A549 (cell line): Measurements from ENCODE around the gene MRAP2. TPM values are rescaled to one million over a fixed set of nuclear protein-coding genes. Genes with fewer than 3 reads are reported as not detected.

Experiments used
- ATAC-seq, 2 experiments: fragments of 200-7000 bp in 1 of 2; fragments of >200 bp in 1 of 2; cut with Nextera tagmentation in 1 of 2; cut with Tn5 transposase in 1 of 2; 3 replicates each; pipeline versions ENCODE4 v1.8.0 to v1.9.1; 2018 to 2020; ENCODE audit warnings: mild to moderate bottlenecking in 1 of 2, moderate library complexity in 1 of 2
- CTCF ChIA-PET: fragments of 300-600 bp; sonication (Branson Sonifier 250); formaldehyde crosslinking; extraction: SDS; loops from one replicate; lab custom pipeline; 2021; ENCODE audit warnings: antibody characterized with exemption, inconsistent platforms; lab: Yijun Ruan, JAX
- POLR2A ChIA-PET: fragments of 350-600 bp; formaldehyde crosslinking; extraction: SDS; loops from one replicate; lab custom pipeline; 2021; ENCODE audit warnings: antibody characterized with exemption, inconsistent platforms; lab: Yijun Ruan, JAX
- DNase-seq, 2 experiments: peaks; one replicate each; pipeline versions ENCODE4 v3.0.0 to v3.0.0-alpha.2; 2011 to 2016; ENCODE audit warnings: low read depth in 1 of 2, low spot score in 1 of 2
- FAIRE-seq: peaks from 2 replicates; lab custom pipeline; 2011; peaks lifted over from hg19 to GRCh38; lab: Jason Lieb, UNC
- H3K27ac ChIP-seq, 2 experiments: fragments of >200 bp; sonication (Bioruptor Twin); formaldehyde crosslinking; 3 replicates each; pipeline ENCODE4 v1.5.1; 2016 to 2017
- H3K4me1 ChIP-seq: fragments of >200 bp; sonication (Bioruptor Twin); formaldehyde crosslinking; 3 replicates; pipeline ENCODE4 v1.6.1; 2016
- H3K4me2 ChIP-seq: fragments of >200 bp; sonication (Bioruptor Twin); formaldehyde crosslinking; 3 replicates; pipeline ENCODE4 v1.6.1; 2016
- H3K4me3 ChIP-seq: fragments of >200 bp; sonication (Bioruptor Twin); formaldehyde crosslinking; 3 replicates; pipeline ENCODE4 v1.5.1; 2016
- H3K9me3 ChIP-seq: fragments of >200 bp; sonication (Bioruptor Twin); formaldehyde crosslinking; 3 replicates; pipeline ENCODE4 v1.6.1; 2016
- EHF ChIP-seq: fragments of 250-450 bp; sonication (Bioruptor Pico); IDR thresholded peaks from 2 replicates; pipeline ENCODE4 v1.5.0; 2020; ENCODE audit warnings: mild to moderate bottlenecking
- FOXS1 ChIP-seq: fragments of 250-450 bp; sonication (Bioruptor Pico); IDR thresholded peaks from 2 replicates; pipeline ENCODE4 v1.5.0; 2020; ENCODE audit warnings: mild to moderate bottlenecking, moderate library complexity
- GATA3 ChIP-seq: IDR thresholded peaks from 2 replicates; pipeline ENCODE4 v1.6.1; 2012; ENCODE audit warnings: borderline replicate concordance
- HDAC2 ChIP-seq: fragments of 200-600 bp; sonication (generic); IDR thresholded peaks from 2 replicates; pipeline ENCODE4 v1.6.1; 2016
- KDM1A ChIP-seq: fragments of 200-600 bp; sonication (generic); IDR thresholded peaks from 2 replicates; pipeline ENCODE4 v1.6.1; 2016; ENCODE audit warnings: low read depth, mild to moderate bottlenecking
- KDM5A ChIP-seq: fragments of 200-600 bp; sonication (generic); IDR thresholded peaks from 2 replicates; pipeline ENCODE4 v1.6.1; 2016; ENCODE audit warnings: antibody characterized with exemption, mild to moderate bottlenecking
- MAFK ChIP-seq: fragments of 450-650 bp; IDR thresholded peaks from 2 replicates; pipeline ENCODE4 v1.6.1; 2014; ENCODE audit not compliant: partially characterized antibody
- NPAS2 ChIP-seq: fragments of 250-450 bp; sonication (Bioruptor Pico); IDR thresholded peaks from 2 replicates; pipeline ENCODE4 v1.8.0; 2022; ENCODE audit warnings: mild to moderate bottlenecking, moderate library complexity, borderline replicate concordance
- POLR2A ChIP-seq: IDR thresholded peaks from 2 replicates; pipeline ENCODE4 v1.6.1; 2012; ENCODE audit warnings: mild to moderate bottlenecking, low read length
- POLR2AphosphoS2 ChIP-seq: conservative IDR thresholded peaks from 2 replicates; pipeline ENCODE4 v1.6.1; 2012; ENCODE audit warnings: low read length, improper control_type of control experiment, inconsistent platforms
- RAD21 ChIP-seq, 2 experiments: fragments of >200 bp in 1 of 2; sonication (Bioruptor Twin) in 1 of 2; formaldehyde crosslinking in 1 of 2; IDR thresholded peaks in 1 of 2; conservative IDR thresholded peaks in 1 of 2; 2 replicates in 1 of 2; 3 replicates in 1 of 2; pipeline ENCODE4 v1.6.1; 2012 to 2018; ENCODE audit warnings: inconsistent platforms in 1 of 2
- RARB ChIP-seq: fragments of 250-450 bp; sonication (Bioruptor Pico); IDR thresholded peaks from 2 replicates; pipeline ENCODE4 v1.8.0; 2021; ENCODE audit warnings: mild to moderate bottlenecking, moderate library complexity
- RFX5 ChIP-seq: fragments of 450-650 bp; IDR thresholded peaks from 2 replicates; pipeline ENCODE4 v1.7.1; 2014; ENCODE audit warnings: antibody characterized with exemption, mild to moderate bottlenecking, moderate library complexity
- WGBS: methylation state at CpG from one replicate; pipeline ENCODE4 v1.1.6; 2017; ENCODE audit errors: missing lambda C conversion rate; 5-methylcytosine and 5-hydroxymethylcytosine counted together
- polyA plus RNA-seq, 4 experiments: library from polyadenylated mRNA; depleted of rRNA in 3 of 4; stranded (reverse); fragments of >200 nt; fragmentation: RNase III in 1 of 4; extraction: RNeasy Plus Mini Kit Qiagen cat#74134 plus additional on column Dnase treatment in 1 of 4; gene quantifications; 2 replicates in 3 of 4; 3 replicates in 1 of 4; pipeline ENCODE4 v1.2.3, GENCODE V29; 2011 to 2017
- TF ChIP-seq, protein P1 (sequence below): fragments of >200 bp; sonication (Bioruptor Twin); formaldehyde crosslinking; IDR thresholded peaks from 3 replicates; pipeline ENCODE4 v1.5.1; 2016
- TF ChIP-seq, protein P2 (sequence below): fragments of 250-450 bp; sonication (Bioruptor Pico); IDR thresholded peaks from 2 replicates; pipeline ENCODE4 v1.5.0; 2020; ENCODE audit warnings: low read depth, mild to moderate bottlenecking, moderate library complexity
- TF ChIP-seq, protein P3 (sequence below): fragments of 200-600 bp; sonication (generic); IDR thresholded peaks from 2 replicates; pipeline ENCODE4 v1.6.1; 2016; ENCODE audit warnings: antibody characterized with exemption, mild to moderate bottlenecking, moderate library complexity
- TF ChIP-seq, protein P4 (sequence below): IDR thresholded peaks from 2 replicates; pipeline ENCODE4 v1.6.1; 2012; ENCODE audit warnings: low read depth, borderline replicate concordance
- TF ChIP-seq, protein P5 (sequence below): fragments of >200 bp; sonication (Bioruptor Twin); formaldehyde crosslinking; IDR thresholded peaks from 2 replicates; pipeline ENCODE4 v1.6.1; 2016

Gene MRAP2
- polyA plus RNA-seq, 2 of the 4 experiments (the other 2 are of a cell fraction): 0.75 to 2.2 TPM

DNA sequence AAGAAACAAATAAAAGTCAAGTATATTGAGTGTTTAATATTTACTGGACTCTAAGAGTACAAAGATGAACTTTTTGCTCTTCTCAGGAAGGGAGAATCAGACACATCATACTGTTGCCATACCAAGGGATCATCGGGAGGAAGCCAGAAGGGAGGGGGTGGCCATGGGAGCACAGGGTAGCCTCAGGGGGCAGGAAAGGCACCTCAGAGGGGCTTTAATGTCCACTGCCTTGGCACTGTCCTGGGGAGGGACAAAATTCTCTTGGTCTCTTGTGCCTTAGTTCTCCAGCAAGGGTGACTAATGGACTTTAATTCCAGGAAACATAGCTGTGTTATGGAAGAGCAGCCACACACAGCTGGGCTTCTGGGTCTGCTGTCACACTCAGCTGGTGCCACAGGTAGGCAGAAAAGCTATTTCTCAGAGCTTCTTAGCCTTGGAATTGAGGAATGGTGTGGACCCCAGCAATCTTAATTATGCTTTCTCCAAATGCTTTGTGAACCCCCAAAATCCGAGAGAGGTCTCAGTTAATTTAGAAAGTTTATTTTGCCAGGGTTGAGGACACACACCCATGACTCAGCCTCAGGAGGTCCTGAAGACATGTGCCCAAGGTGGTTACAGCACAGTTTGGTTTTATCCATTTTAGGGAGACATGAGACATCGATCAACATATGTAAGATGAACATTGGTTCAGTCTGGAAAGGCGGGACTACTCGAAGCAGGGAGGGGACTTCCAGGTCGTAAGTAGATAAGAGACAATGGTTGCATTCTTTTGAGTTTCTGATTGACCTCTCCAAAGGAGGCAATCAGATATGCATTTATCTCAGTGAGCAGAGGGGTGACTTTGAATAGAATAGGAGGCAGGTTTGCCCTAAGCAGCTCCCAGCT is 53.2 kb downstream of the MRAP2 start:
- no peak for DNase-seq
- ATAC-seq: no peak
- 46% methylated on average over 6 of the region's 6 CpGs for WGBS
- TF ChIP-seq, protein P1, sequence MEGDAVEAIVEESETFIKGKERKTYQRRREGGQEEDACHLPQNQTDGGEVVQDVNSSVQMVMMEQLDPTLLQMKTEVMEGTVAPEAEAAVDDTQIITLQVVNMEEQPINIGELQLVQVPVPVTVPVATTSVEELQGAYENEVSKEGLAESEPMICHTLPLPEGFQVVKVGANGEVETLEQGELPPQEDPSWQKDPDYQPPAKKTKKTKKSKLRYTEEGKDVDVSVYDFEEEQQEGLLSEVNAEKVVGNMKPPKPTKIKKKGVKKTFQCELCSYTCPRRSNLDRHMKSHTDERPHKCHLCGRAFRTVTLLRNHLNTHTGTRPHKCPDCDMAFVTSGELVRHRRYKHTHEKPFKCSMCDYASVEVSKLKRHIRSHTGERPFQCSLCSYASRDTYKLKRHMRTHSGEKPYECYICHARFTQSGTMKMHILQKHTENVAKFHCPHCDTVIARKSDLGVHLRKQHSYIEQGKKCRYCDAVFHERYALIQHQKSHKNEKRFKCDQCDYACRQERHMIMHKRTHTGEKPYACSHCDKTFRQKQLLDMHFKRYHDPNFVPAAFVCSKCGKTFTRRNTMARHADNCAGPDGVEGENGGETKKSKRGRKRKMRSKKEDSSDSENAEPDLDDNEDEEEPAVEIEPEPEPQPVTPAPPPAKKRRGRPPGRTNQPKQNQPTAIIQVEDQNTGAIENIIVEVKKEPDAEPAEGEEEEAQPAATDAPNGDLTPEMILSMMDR: no peak
- no peak for TF ChIP-seq RFX5
- no peak for TF ChIP-seq KDM5A
- Histone ChIP-seq H3K9me3 (no peaks in the 10 kb centered on the region), H3K27ac (no peak overlapping the region), H3K4me1 (no peaks in the 10 kb centered on the region), H3K4me2 (no peak overlapping the region), H3K4me3 (no peak overlapping the region)
- POLR2A ChIA-PET: no interaction called here
- FAIRE-seq: no peak
- CTCF ChIA-PET: no interaction called here

DNA sequence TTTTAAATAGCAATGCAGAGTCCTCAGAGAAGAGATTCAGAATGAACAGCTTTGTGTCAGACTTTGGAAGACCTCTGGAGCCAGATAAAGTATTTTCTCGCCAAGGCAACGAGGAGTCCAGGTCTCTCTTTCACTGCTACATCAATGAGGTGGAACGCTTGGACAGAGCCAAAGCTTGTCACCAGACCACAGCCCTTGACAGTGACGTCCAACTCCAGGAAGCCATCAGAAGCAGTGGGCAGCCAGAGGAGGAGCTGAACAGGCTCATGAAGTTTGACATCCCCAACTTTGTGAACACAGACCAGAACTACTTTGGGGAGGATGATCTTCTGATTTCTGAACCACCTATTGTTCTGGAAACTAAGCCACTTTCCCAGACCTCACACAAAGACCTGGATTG is 55.5 kb downstream of the MRAP2 start:
- ChIA-PET POLR2A (no interaction called here), CTCF (interaction anchor here (0.6 kb wide), 1 partner anchor 202 kb away, joined by 3 read pairs; no protein-coding TSS in a partner anchor)
- 23% methylated on average over 3 of the region's 4 CpGs for WGBS
- no peak overlapping the region for H3K4me3 ChIP-seq
- no peak for TF ChIP-seq MAFK
- TF ChIP-seq RARB (CRISPR knock-in tag): no peak
- TF ChIP-seq KDM5A: no peak
- no peak for TF ChIP-seq POLR2A
- no peak for TF ChIP-seq GATA3
- TF ChIP-seq HDAC2: no peak
- TF ChIP-seq POLR2AphosphoS2: no peak
- TF ChIP-seq, protein P2, sequence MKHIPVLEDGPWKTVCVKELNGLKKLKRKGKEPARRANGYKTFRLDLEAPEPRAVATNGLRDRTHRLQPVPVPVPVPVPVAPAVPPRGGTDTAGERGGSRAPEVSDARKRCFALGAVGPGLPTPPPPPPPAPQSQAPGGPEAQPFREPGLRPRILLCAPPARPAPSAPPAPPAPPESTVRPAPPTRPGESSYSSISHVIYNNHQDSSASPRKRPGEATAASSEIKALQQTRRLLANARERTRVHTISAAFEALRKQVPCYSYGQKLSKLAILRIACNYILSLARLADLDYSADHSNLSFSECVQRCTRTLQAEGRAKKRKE (CRISPR knock-in tag): no peak
- TF ChIP-seq, protein P3, sequence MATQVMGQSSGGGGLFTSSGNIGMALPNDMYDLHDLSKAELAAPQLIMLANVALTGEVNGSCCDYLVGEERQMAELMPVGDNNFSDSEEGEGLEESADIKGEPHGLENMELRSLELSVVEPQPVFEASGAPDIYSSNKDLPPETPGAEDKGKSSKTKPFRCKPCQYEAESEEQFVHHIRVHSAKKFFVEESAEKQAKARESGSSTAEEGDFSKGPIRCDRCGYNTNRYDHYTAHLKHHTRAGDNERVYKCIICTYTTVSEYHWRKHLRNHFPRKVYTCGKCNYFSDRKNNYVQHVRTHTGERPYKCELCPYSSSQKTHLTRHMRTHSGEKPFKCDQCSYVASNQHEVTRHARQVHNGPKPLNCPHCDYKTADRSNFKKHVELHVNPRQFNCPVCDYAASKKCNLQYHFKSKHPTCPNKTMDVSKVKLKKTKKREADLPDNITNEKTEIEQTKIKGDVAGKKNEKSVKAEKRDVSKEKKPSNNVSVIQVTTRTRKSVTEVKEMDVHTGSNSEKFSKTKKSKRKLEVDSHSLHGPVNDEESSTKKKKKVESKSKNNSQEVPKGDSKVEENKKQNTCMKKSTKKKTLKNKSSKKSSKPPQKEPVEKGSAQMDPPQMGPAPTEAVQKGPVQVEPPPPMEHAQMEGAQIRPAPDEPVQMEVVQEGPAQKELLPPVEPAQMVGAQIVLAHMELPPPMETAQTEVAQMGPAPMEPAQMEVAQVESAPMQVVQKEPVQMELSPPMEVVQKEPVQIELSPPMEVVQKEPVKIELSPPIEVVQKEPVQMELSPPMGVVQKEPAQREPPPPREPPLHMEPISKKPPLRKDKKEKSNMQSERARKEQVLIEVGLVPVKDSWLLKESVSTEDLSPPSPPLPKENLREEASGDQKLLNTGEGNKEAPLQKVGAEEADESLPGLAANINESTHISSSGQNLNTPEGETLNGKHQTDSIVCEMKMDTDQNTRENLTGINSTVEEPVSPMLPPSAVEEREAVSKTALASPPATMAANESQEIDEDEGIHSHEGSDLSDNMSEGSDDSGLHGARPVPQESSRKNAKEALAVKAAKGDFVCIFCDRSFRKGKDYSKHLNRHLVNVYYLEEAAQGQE: no peak
- TF ChIP-seq, protein P4, sequence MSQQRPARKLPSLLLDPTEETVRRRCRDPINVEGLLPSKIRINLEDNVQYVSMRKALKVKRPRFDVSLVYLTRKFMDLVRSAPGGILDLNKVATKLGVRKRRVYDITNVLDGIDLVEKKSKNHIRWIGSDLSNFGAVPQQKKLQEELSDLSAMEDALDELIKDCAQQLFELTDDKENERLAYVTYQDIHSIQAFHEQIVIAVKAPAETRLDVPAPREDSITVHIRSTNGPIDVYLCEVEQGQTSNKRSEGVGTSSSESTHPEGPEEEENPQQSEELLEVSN: no peak
- TF ChIP-seq RAD21 (conservative IDR thresholded peaks at IDR 0.05 in 1 of 2, IDR thresholded peaks at IDR 0.05 in 1 of 2): no peak
- TF ChIP-seq KDM1A: no peak
- FAIRE-seq (no peak), DNase-seq (no peak), ATAC-seq (no peak)
- no peak overlapping the region for H3K4me2 ChIP-seq
- no peaks in the 10 kb centered on the region for H3K9me3 ChIP-seq
- no peak overlapping the region for H3K27ac ChIP-seq
- no peaks in the 10 kb centered on the region for H3K4me1 ChIP-seq

DNA sequence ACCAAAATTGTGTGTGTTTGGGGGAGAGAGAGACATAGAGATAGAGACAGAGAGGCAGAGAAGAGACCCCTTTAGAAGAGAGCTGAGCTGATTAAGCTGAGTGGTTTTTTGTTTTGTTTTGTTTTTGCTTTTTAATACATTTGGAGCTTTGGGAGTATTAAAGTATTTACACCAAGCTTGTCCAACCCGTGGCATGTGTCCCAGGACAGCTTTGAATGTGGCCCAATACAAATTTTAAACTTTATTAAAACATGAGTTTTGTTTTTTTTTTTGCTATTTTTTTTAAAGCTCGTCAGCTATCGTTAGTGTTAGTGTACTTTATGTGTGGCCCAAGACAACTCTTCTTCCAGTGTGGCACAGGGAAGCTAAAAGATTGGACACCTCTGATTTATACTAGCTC is 56.0 kb downstream of the MRAP2 start:
- FAIRE-seq (no peak), ATAC-seq (no peak), DNase-seq (no peak)
- ChIA-PET POLR2A (no interaction called here), CTCF (interaction anchor here (0.6 kb wide), 1 partner anchor 203 kb away, joined by 3 read pairs; no protein-coding TSS in a partner anchor)
- no peak overlapping the region for H3K27ac ChIP-seq
- H3K9me3 ChIP-seq: no peaks in the 10 kb centered on the region
- 36% methylated on average over 3 of the region's 3 CpGs for whole genome bisulfite sequencing
- TF ChIP-seq EHF (CRISPR knock-in tag) (no peak), FOXS1 (CRISPR knock-in tag) (no peak), KDM1A (no peak), RFX5 (no peak), NPAS2 (no peak)
- TF ChIP-seq, protein P5, sequence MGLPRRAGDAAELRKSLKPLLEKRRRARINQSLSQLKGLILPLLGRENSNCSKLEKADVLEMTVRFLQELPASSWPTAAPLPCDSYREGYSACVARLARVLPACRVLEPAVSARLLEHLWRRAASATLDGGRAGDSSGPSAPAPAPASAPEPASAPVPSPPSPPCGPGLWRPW: no peak
- TF ChIP-seq, protein P1: no peak
- TF ChIP-seq, all 56 proteins: peak for 0
- no peak overlapping the region for H3K4me3 ChIP-seq
- no peaks in the 10 kb centered on the region for H3K4me1 ChIP-seq
- H3K4me2 ChIP-seq: no peak overlapping the region
